B cell (primary cell): ENCODE data around the gene ARAF. TPM values are rescaled to one million over a fixed set of nuclear protein-coding genes. Genes with fewer than 3 reads are reported as not detected.

Experiments
- ATAC-seq: fragments of 200-7000 bp; cut with Tn5 transposase; one replicate; pipeline ENCODE4 v1.10.0; 2021; ENCODE audit warnings: low read depth, mild to moderate bottlenecking, moderate number of reproducible peaks, moderate library complexity
- CTCF ChIA-PET: fragments of 350-600 bp; sonication (Branson Sonifier 250); formaldehyde crosslinking; loops from one replicate; lab custom pipeline; 2021; ENCODE audit warnings: antibody characterized with exemption, inconsistent platforms; lab: Charles Lee
- POLR2A ChIA-PET: fragments of 350-600 bp; sonication (Branson Sonifier 250); formaldehyde crosslinking; loops from one replicate; lab custom pipeline; 2021; ENCODE audit warnings: antibody characterized with exemption; lab: Charles Lee
- DNase-seq: peaks from one replicate; pipeline ENCODE4 v3.0.0; 2013
- H2AFZ ChIP-seq: 2 replicates; pipeline ENCODE4 v1.6.1; 2012; ENCODE audit warnings: mild to moderate bottlenecking, low read depth, low read length; ENCODE audit not compliant: insufficient read depth, poor library complexity, severe bottlenecking
- H3K27ac ChIP-seq, 2 donors: 1 replicate in 1 of 2; 2 replicates in 1 of 2; pipeline ENCODE4 v1.5.1; 2012 to 2013; ENCODE audit warnings: low read length in 2 of 2, mild to moderate bottlenecking in 2 of 2, moderate library complexity in 1 of 2
- H3K27me3 ChIP-seq, 4 experiments: fragments of 200-600 bp in 1 of 4; sonication (generic) in 1 of 4; replicated peaks in 1 of 4; 1 replicate in 2 of 4; 2 replicates in 2 of 4; pipeline versions ENCODE4 v1.6.1 to v1.7.0; 2013 to 2016; ENCODE audit warnings: low read length in 3 of 4, mild to moderate bottlenecking in 2 of 4, mixed read lengths in 1 of 4, moderate library complexity in 1 of 4; ENCODE audit not compliant: insufficient read depth in 4 of 4, control insufficient read depth in 3 of 4; ENCODE audit errors: control extremely low read depth in 1 of 4
- H3K36me3 ChIP-seq, 2 experiments: replicated peaks in 1 of 2; 1 replicate in 1 of 2; 2 replicates in 1 of 2; pipeline versions ENCODE4 v1.6.1 to v1.7.1; 2013; ENCODE audit warnings: low read length in 1 of 2; ENCODE audit not compliant: insufficient read depth in 2 of 2, control insufficient read depth in 1 of 2; ENCODE audit errors: control extremely low read depth in 1 of 2, extremely low read depth in 1 of 2
- H3K4me1 ChIP-seq, 2 donors: fragments of 200-600 bp in 1 of 2; sonication (generic) in 1 of 2; 1 replicate in 1 of 2; 2 replicates in 1 of 2; pipeline versions ENCODE4 v1.5.1 to v1.6.1; 2013 to 2017; ENCODE audit warnings: low read length in 2 of 2; ENCODE audit not compliant: control insufficient read depth in 2 of 2, insufficient read depth in 2 of 2
- H3K4me2 ChIP-seq: replicated peaks from 2 replicates; pipeline ENCODE3; 2012; ENCODE audit warnings: mild to moderate bottlenecking, low read depth, low read length; ENCODE audit not compliant: poor library complexity, severe bottlenecking
- H3K4me3 ChIP-seq, 5 experiments: fragments of 200-600 bp in 1 of 5; sonication (generic) in 1 of 5; 1 replicate in 3 of 5; 2 replicates in 2 of 5; pipeline versions ENCODE4 v1.5.1 to v1.7.0; 2011 to 2016; ENCODE audit warnings: low read length in 4 of 5, mild to moderate bottlenecking in 4 of 5, low read depth in 2 of 5, control low read depth in 1 of 5, moderate library complexity in 1 of 5; ENCODE audit not compliant: insufficient read depth in 1 of 5; ENCODE audit errors: control extremely low read depth in 1 of 5, extremely low read depth in 1 of 5
- H3K79me2 ChIP-seq: fragments of 200-600 bp; sonication (generic); one replicate; pipeline ENCODE4 v1.6.0; 2016; ENCODE audit warnings: low read length; ENCODE audit not compliant: control insufficient read depth, insufficient read depth
- H3K9ac ChIP-seq: fragments of 200-600 bp; sonication (generic); 2 replicates; pipeline ENCODE4 v1.6.1; 2017; ENCODE audit warnings: mild to moderate bottlenecking, low read length, moderate library complexity
- H3K9me3 ChIP-seq, 3 donors: one replicate each; pipeline versions ENCODE4 v1.6.1 to v1.7.1; 2013; ENCODE audit warnings: low read length in 2 of 3; ENCODE audit not compliant: control insufficient read depth in 2 of 3, insufficient read depth in 1 of 3; ENCODE audit errors: control extremely low read depth in 1 of 3
- H4K20me1 ChIP-seq: 2 replicates; pipeline ENCODE4 v1.6.0; 2012; ENCODE audit warnings: mild to moderate bottlenecking, low read length; ENCODE audit not compliant: insufficient read depth, control insufficient read depth, poor library complexity, severe bottlenecking
- H3K27ac Mint-ChIP-seq: one replicate; pipeline ENCODE4 v1.8.0; 2021; ENCODE audit warnings: mixed read lengths
- H3K27me3 Mint-ChIP-seq: one replicate; pipeline ENCODE4 v1.8.0; 2021; ENCODE audit warnings: mixed read lengths
- H3K4me1 Mint-ChIP-seq: one replicate; pipeline ENCODE4 v1.8.0; 2021; ENCODE audit warnings: mixed read lengths
- H3K4me3 Mint-ChIP-seq: one replicate; pipeline ENCODE4 v1.8.0; 2021; ENCODE audit warnings: mixed read lengths
- H3K9me3 Mint-ChIP-seq: one replicate; pipeline ENCODE4 v1.8.0; 2022; ENCODE audit warnings: mixed read lengths; ENCODE audit not compliant: insufficient read depth
- EZH2 ChIP-seq: IDR thresholded peaks from 2 replicates; pipeline ENCODE4 v1.6.1; 2012; ENCODE audit warnings: borderline replicate concordance, low read depth, mild to moderate bottlenecking, moderate library complexity, low read length; ENCODE audit not compliant: insufficient read depth, poor library complexity, severe bottlenecking
- WGBS: methylation state at CpG from one replicate; pipeline ENCODE4 v1.1.5; 2013; ENCODE audit warnings: missing lambda C conversion rate; ENCODE audit not compliant: insufficient coverage; 5-methylcytosine and 5-hydroxymethylcytosine counted together
- intact Hi-C: fragments of 100-400 bp; cut with micrococcal nuclease; formaldehyde crosslinking; loops from one replicate; pipeline ENCODE4 v1.10.0; 2022
- polyA plus RNA-seq: library from polyadenylated mRNA; depleted of rRNA; stranded (reverse); fragments of >200 nt; gene quantifications from 2 replicates; pipeline ENCODE4 v1.2.3, GENCODE V29; 2012
- total RNA-seq, 2 donors: library from RNA; stranded (reverse); fragments of 120-200 nt in 1 of 2; gene quantifications; 1 replicate in 1 of 2; 2 replicates in 1 of 2; pipeline versions ENCODE4 v1.2.3 to v1.2.4, GENCODE V29; 2013 to 2022
- TF ChIP-seq, protein P1 (sequence below): fragments of 200-600 bp; IDR thresholded peaks from one replicate; pipeline ENCODE4 v1.8.0; 2022; ENCODE audit warnings: antibody characterized with exemption, mild to moderate bottlenecking

Gene ARAF
- total and polyA plus RNA-seq, 2 donors (not counting 1 experiment from before 2014, with no cell fraction given): 97.9 to 127 TPM

DNA sequence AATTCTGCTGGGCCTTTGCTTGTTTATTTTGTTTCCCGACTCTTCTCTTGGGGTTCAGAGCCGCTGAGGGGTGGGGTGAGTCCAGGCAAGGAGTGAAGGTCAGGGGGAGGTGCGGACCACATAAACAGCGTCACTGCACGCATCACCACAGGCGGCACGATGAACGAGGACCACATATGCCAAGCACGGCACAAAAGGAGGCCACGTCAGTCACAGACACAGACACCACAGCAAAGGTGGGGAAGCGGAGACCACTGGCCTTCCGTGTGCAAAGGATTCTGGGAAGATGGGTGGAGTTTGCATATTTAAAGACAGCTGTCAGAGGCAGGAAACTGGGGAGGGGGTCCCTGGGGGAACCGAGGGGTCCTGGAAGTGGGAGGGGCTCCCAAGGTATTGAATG, 10.9 kb downstream of the ARAF start:
- no peak overlapping the region for H3K4me3 Mint-ChIP-seq
- H3K4me1 Mint-ChIP-seq: peaks cover 6% of the 10 kb centered on the region
- H3K9me3 Mint-ChIP-seq: no peaks in the 10 kb centered on the region
- H3K79me2 ChIP-seq: no peaks in the 10 kb centered on the region
- WGBS: 93% methylated on average over 9 of the region's 13 CpGs
- no peak overlapping the region for H3K4me2 ChIP-seq
- POLR2A ChIA-PET: no interaction called here
- no peak overlapping the region for H2AFZ ChIP-seq
- H3K9ac ChIP-seq: no peak overlapping the region
- H3K27me3 ChIP-seq: peaks cover 0 to 7% (median 0%) of the 10 kb centered on the region in 4 experiments
- H4K20me1 ChIP-seq: peaks cover 19% of the 10 kb centered on the region
- no peaks in the 10 kb centered on the region for H3K9me3 ChIP-seq
- peaks cover 11% of the 10 kb centered on the region for H3K27me3 Mint-ChIP-seq
- DNase-seq (no peak), ATAC-seq (no peak)
- no peak overlapping the region for H3K27ac ChIP-seq
- intact Hi-C loops: no loop called here
- H3K27ac Mint-ChIP-seq: no peak overlapping the region
- no peak overlapping the region for H3K4me3 ChIP-seq
- peaks cover 0 to 37% of the 10 kb centered on the region in 2 experiments for H3K36me3 ChIP-seq
- no peak for TF ChIP-seq EZH2
- TF ChIP-seq, protein P1, sequence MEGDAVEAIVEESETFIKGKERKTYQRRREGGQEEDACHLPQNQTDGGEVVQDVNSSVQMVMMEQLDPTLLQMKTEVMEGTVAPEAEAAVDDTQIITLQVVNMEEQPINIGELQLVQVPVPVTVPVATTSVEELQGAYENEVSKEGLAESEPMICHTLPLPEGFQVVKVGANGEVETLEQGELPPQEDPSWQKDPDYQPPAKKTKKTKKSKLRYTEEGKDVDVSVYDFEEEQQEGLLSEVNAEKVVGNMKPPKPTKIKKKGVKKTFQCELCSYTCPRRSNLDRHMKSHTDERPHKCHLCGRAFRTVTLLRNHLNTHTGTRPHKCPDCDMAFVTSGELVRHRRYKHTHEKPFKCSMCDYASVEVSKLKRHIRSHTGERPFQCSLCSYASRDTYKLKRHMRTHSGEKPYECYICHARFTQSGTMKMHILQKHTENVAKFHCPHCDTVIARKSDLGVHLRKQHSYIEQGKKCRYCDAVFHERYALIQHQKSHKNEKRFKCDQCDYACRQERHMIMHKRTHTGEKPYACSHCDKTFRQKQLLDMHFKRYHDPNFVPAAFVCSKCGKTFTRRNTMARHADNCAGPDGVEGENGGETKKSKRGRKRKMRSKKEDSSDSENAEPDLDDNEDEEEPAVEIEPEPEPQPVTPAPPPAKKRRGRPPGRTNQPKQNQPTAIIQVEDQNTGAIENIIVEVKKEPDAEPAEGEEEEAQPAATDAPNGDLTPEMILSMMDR: no peak
- peaks cover 1% of the 10 kb centered on the region in 2 donors for H3K4me1 ChIP-seq
- CTCF ChIA-PET: no interaction called here

- Histone ChIP-seq H3K9ac (no peak overlapping the region), H4K20me1 (peaks cover 10% of the 10 kb centered on the region)
Measured at GRCh38 chrX:47572773-47573340, 11.9 kb downstream of the ARAF start.

More at GRCh38 chrX:47572773-47573340, 11.9 kb downstream of the ARAF start:
- Histone ChIP-seq H3K36me3 (peaks cover 0 to 29% of the 10 kb centered on the region in 2 experiments), H2AFZ (no peak overlapping the region), H3K4me3 (no peak overlapping the region), H3K79me2 (no peaks in the 10 kb centered on the region), H3K27me3 (peaks cover 0 to 7% (median 0%) of the 10 kb centered on the region in 4 experiments), H3K9me3 (no peaks in the 10 kb centered on the region), H3K4me1 (no peaks in the 10 kb centered on the region), H3K27ac (no peak overlapping the region), H3K4me2 (no peak overlapping the region)
- 100% methylated on average over 2 of the region's 9 CpGs for WGBS
- Mint-ChIP-seq H3K4me1 (peaks cover 3% of the 10 kb centered on the region), H3K27ac (no peak overlapping the region), H3K4me3 (no peak overlapping the region), H3K9me3 (no peaks in the 10 kb centered on the region), H3K27me3 (peaks cover 13% of the 10 kb centered on the region)
- ChIA-PET POLR2A (no interaction called here), CTCF (no interaction called here)
- no peak for TF ChIP-seq EZH2
- TF ChIP-seq, protein P1: no peak
- ATAC-seq: no peak
- no peak for DNase-seq
- intact Hi-C loops: no loop called here
